Neural progenitor cell (in vitro differentiated cells): ENCODE measurements around the gene TDRKH.

Experiments
- EZH2phosphoT487 ChIP-seq: fragments of 200-600 bp; sonication (generic); IDR thresholded peaks from 2 replicates; pipeline ENCODE4 v1.6.1; 2017; ENCODE audit warnings: antibody characterized with exemption
- TF ChIP-seq, protein P1 (sequence below): fragments of 200-600 bp; sonication (generic); IDR thresholded peaks from 2 replicates; pipeline ENCODE4 v1.5.1; 2017; ENCODE audit warnings: antibody characterized with exemption, mild to moderate bottlenecking

DNA sequence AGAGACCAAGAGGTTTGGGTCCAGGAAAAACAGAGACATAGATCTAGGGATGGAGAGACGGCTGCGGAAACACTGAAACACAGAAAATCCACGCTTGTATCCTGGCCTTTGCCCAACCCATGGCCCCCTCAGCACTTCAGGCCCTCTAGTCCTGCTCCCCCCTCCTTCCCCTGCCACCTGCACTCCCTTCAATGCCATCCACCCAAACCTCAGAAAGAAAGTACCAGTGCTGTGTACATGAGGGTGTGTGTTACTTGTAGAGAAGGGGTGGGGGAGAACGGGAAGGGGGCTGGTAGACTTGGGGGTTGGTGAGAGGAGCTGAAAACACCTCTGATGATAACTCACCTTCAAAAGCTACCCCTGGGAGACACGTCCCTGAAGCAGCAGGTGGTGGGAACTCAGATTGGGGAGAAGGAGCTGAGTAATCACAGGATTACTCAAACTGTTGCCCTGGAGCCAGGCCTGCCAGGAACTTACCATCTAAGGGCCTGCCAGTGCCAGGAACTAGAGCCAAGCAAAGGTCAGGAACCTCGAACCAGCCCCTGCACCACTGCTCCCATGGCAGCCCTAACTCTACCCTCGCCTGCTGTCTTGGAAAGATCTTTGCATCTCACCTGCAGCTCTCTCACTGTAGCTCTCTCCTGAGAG is 29.8 kb upstream of the TDRKH start:
- TF ChIP-seq, protein P1, sequence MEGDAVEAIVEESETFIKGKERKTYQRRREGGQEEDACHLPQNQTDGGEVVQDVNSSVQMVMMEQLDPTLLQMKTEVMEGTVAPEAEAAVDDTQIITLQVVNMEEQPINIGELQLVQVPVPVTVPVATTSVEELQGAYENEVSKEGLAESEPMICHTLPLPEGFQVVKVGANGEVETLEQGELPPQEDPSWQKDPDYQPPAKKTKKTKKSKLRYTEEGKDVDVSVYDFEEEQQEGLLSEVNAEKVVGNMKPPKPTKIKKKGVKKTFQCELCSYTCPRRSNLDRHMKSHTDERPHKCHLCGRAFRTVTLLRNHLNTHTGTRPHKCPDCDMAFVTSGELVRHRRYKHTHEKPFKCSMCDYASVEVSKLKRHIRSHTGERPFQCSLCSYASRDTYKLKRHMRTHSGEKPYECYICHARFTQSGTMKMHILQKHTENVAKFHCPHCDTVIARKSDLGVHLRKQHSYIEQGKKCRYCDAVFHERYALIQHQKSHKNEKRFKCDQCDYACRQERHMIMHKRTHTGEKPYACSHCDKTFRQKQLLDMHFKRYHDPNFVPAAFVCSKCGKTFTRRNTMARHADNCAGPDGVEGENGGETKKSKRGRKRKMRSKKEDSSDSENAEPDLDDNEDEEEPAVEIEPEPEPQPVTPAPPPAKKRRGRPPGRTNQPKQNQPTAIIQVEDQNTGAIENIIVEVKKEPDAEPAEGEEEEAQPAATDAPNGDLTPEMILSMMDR = no peak
- no peak for TF ChIP-seq EZH2phosphoT487
